ENCODE measurements around the gene FOXD4L3. TPM values are rescaled to one million over a fixed set of nuclear protein-coding genes. Genes with fewer than 3 reads are reported as not detected.
A peak's percentile ranks its signal among the peaks of the same experiment; 100 is the strongest.
"Not testable (repeated sequence)": the region's sequence is repeated elsewhere in the genome, so short reads cannot be mapped to it uniquely, and the experiment has no call there.

Gene FOXD4L3
- total RNA-seq, result under 1 TPM in 1 of 2 donors, not detected in 1; 0.18 TPM

- H3K36me3 Mint-ChIP-seq; H3K9me3 Mint-ChIP-seq; H3K27ac Mint-ChIP-seq; DNase-seq (ENCODE audit: low spot score in 2 of 2); ATAC-seq: not testable (repeated sequence)
These were observed at the start of gene FOXD4L3 for GRCh38 chr9:68302567-68302966. Gene FOXD4L3, plus strand, starts transcription at chr9:68302867. Its CDS starts 85 bp downstream, at chr9:68302952.

GRCh38 chr9:68281041-68281440 is 21.6 kb upstream of the FOXD4L3 start:
- DNase-seq (ENCODE audit: low spot score in 2 of 2); H3K27ac Mint-ChIP-seq; ATAC-seq; H3K9me3 Mint-ChIP-seq; H3K36me3 Mint-ChIP-seq: not testable (repeated sequence)

- H3K27ac Mint-ChIP-seq; H3K9me3 Mint-ChIP-seq; ATAC-seq; DNase-seq (ENCODE audit: low spot score in 2 of 2); H3K36me3 Mint-ChIP-seq: not testable (repeated sequence)
These were observed 1.1 kb downstream of the FOXD4L3 start for GRCh38 chr9:68303771-68304170.

- H3K36me3 Mint-ChIP-seq; DNase-seq (ENCODE audit: low spot score in 2 of 2); H3K27ac Mint-ChIP-seq; ATAC-seq; H3K9me3 Mint-ChIP-seq: not testable (repeated sequence)
These were observed 1.5 kb downstream of the FOXD4L3 start for GRCh38 chr9:68304212-68304611.

- H3K36me3 Mint-ChIP-seq; DNase-seq (ENCODE audit: low spot score in 2 of 2); ATAC-seq; H3K27ac Mint-ChIP-seq; H3K9me3 Mint-ChIP-seq: not testable (repeated sequence)
These were observed 2.1 kb downstream of the FOXD4L3 start for GRCh38 chr9:68304777-68305176.

GRCh38 chr9:68305680-68306285 is 3.1 kb downstream of the FOXD4L3 start:
- not testable (repeated sequence) for ATAC-seq; H3K9me3 Mint-ChIP-seq; DNase-seq (ENCODE audit: low spot score in 2 of 2); H3K36me3 Mint-ChIP-seq; H3K27ac Mint-ChIP-seq

GRCh38 chr9:68306391-68306964 is 3.8 kb downstream of the FOXD4L3 start:
- H3K36me3 Mint-ChIP-seq; H3K9me3 Mint-ChIP-seq; H3K27ac Mint-ChIP-seq; DNase-seq (ENCODE audit: low spot score in 2 of 2); ATAC-seq: not testable (repeated sequence)

GRCh38 chr9:68307127-68307526 is 4.5 kb downstream of the FOXD4L3 start:
- not testable (repeated sequence) for H3K36me3 Mint-ChIP-seq; DNase-seq (ENCODE audit: low spot score in 2 of 2); H3K27ac Mint-ChIP-seq; H3K9me3 Mint-ChIP-seq
- peak in 1 of 2 donors; percentile 40 for ATAC-seq

GRCh38 chr9:68307654-68308053 is 5.0 kb downstream of the FOXD4L3 start:
- DNase-seq (ENCODE audit: low spot score in 2 of 2); H3K36me3 Mint-ChIP-seq; H3K27ac Mint-ChIP-seq; H3K9me3 Mint-ChIP-seq: not testable (repeated sequence)
- peak in 1 of 2 donors; percentile 23 for ATAC-seq

GRCh38 chr9:68311208-68311607 is 8.5 kb downstream of the FOXD4L3 start:
- not testable (repeated sequence) for ATAC-seq; DNase-seq (ENCODE audit: low spot score in 2 of 2); H3K9me3 Mint-ChIP-seq; H3K27ac Mint-ChIP-seq; H3K36me3 Mint-ChIP-seq

GRCh38 chr9:68318209-68318608 is 15.5 kb downstream of the FOXD4L3 start:
- not testable (repeated sequence) for DNase-seq (ENCODE audit: low spot score in 2 of 2); H3K36me3 Mint-ChIP-seq; H3K27ac Mint-ChIP-seq; H3K9me3 Mint-ChIP-seq
- peak; percentile 65 for ATAC-seq

GRCh38 chr9:68323749-68324148 is 21.1 kb downstream of the FOXD4L3 start:
- ATAC-seq; H3K9me3 Mint-ChIP-seq; DNase-seq (ENCODE audit: low spot score in 2 of 2); H3K27ac Mint-ChIP-seq; H3K36me3 Mint-ChIP-seq: not testable (repeated sequence)

- DNase-seq (ENCODE audit: low spot score in 2 of 2); H3K36me3 Mint-ChIP-seq; ATAC-seq; H3K9me3 Mint-ChIP-seq; H3K27ac Mint-ChIP-seq: not testable (repeated sequence)
These were observed 21.9 kb downstream of the FOXD4L3 start for GRCh38 chr9:68324518-68324917.

- not testable (repeated sequence) for H3K27ac Mint-ChIP-seq; H3K9me3 Mint-ChIP-seq; DNase-seq (ENCODE audit: low spot score in 2 of 2); H3K36me3 Mint-ChIP-seq; ATAC-seq
These were observed 26.4 kb downstream of the FOXD4L3 start for GRCh38 chr9:68329106-68329505.

- H3K9me3 Mint-ChIP-seq; H3K27ac Mint-ChIP-seq; DNase-seq (ENCODE audit: low spot score in 2 of 2); ATAC-seq; H3K36me3 Mint-ChIP-seq: not testable (repeated sequence)
These were observed 28.0 kb downstream of the FOXD4L3 start for GRCh38 chr9:68330531-68331173.

GRCh38 chr9:68332122-68332521 is 29.5 kb downstream of the FOXD4L3 start:
- not testable (repeated sequence) for DNase-seq (ENCODE audit: low spot score in 2 of 2); H3K36me3 Mint-ChIP-seq; H3K27ac Mint-ChIP-seq; H3K9me3 Mint-ChIP-seq
- ATAC-seq, result peak in 1 of 2 donors; percentile 49

GRCh38 chr9:68335935-68336334 is 33.3 kb downstream of the FOXD4L3 start:
- not testable (repeated sequence) for H3K36me3 Mint-ChIP-seq; H3K27ac Mint-ChIP-seq; H3K9me3 Mint-ChIP-seq; DNase-seq (ENCODE audit: low spot score in 2 of 2)
- ATAC-seq, result peak in 1 of 2 donors; percentile 49

All from activated naive CD4-positive, alpha-beta T cell treated with anti-CD3 and anti-CD28 coated beads, Interleukin-2, amount 50 U/mL, for 72 hours (primary cell).